ENCODE results near the gene GRIK4. TPM values are rescaled to one million over a fixed set of nuclear protein-coding genes. Genes with fewer than 3 reads are reported as not detected.

The GRIK4 gene
- polyA plus RNA-seq, 1 of the 3 experiments (the other 2 are of a cell fraction) = 0.03 TPM

DNA sequence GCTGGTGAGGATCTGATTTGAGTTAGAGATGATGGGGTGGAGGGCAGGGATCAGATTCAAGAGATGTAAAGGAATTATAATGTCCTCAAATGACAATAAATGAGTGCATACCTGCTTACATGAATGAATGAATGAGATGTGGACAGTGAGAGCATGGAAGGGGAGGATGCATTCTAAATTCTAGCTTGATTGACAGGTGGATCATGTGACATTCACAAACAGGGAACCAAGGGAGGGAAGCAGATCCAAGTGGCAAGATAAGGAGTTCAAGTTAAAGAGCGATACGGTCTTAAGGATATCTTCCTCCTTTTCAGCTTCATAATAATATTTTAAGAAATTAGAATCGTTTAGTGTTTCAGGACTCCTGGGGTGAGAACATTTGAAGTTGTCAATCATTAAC, 341.9 kb downstream of the GRIK4 start:
- no peak overlapping the region for H3K27ac ChIP-seq (ENCODE audit: low read depth in 2 of 2, low read length in 1 of 2)
- no peaks in the 10 kb centered on the region for H3K36me3 ChIP-seq (replicated peaks in 1 of 2; ENCODE audit: control insufficient read depth in 1 of 2, insufficient read depth in 2 of 2, low read length in 1 of 2)
- H3K4me3 ChIP-seq (ENCODE audit: low read depth in 2 of 2, low read length in 1 of 2) = no peak overlapping the region
- no peaks in the 10 kb centered on the region for H3K9me3 ChIP-seq
- WGBS (ENCODE audit: low lambda C conversion rate) = 60% methylated on average over 3 of the region's 3 CpGs
- no peak for DNase-seq
- H3K79me2 ChIP-seq (ENCODE audit: insufficient read depth) = no peaks in the 10 kb centered on the region
- no peak overlapping the region for H3K4me2 ChIP-seq
- no peak overlapping the region for H2AFZ ChIP-seq (ENCODE audit: low read depth)
- no peaks in the 10 kb centered on the region for H3K9me2 ChIP-seq
- no peak overlapping the region for H3K9ac ChIP-seq
- no peaks in the 10 kb centered on the region; a peak in 1 of 4 replicates for H3K4me1 ChIP-seq (ENCODE audit: control insufficient read depth in 1 of 2, insufficient read depth in 2 of 2, low read depth in 1 of 2, low read length in 1 of 2)
- TF ChIP-seq, protein P1, sequence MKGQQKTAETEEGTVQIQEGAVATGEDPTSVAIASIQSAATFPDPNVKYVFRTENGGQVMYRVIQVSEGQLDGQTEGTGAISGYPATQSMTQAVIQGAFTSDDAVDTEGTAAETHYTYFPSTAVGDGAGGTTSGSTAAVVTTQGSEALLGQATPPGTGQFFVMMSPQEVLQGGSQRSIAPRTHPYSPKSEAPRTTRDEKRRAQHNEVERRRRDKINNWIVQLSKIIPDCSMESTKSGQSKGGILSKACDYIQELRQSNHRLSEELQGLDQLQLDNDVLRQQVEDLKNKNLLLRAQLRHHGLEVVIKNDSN (IDR thresholded peaks at IDR 0.05; ENCODE audit: borderline replicate concordance, low read depth) = no peak
- TF ChIP-seq, protein P2, sequence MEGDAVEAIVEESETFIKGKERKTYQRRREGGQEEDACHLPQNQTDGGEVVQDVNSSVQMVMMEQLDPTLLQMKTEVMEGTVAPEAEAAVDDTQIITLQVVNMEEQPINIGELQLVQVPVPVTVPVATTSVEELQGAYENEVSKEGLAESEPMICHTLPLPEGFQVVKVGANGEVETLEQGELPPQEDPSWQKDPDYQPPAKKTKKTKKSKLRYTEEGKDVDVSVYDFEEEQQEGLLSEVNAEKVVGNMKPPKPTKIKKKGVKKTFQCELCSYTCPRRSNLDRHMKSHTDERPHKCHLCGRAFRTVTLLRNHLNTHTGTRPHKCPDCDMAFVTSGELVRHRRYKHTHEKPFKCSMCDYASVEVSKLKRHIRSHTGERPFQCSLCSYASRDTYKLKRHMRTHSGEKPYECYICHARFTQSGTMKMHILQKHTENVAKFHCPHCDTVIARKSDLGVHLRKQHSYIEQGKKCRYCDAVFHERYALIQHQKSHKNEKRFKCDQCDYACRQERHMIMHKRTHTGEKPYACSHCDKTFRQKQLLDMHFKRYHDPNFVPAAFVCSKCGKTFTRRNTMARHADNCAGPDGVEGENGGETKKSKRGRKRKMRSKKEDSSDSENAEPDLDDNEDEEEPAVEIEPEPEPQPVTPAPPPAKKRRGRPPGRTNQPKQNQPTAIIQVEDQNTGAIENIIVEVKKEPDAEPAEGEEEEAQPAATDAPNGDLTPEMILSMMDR (IDR thresholded peaks at IDR 0.05) = no peak
- TF ChIP-seq, protein P3, sequence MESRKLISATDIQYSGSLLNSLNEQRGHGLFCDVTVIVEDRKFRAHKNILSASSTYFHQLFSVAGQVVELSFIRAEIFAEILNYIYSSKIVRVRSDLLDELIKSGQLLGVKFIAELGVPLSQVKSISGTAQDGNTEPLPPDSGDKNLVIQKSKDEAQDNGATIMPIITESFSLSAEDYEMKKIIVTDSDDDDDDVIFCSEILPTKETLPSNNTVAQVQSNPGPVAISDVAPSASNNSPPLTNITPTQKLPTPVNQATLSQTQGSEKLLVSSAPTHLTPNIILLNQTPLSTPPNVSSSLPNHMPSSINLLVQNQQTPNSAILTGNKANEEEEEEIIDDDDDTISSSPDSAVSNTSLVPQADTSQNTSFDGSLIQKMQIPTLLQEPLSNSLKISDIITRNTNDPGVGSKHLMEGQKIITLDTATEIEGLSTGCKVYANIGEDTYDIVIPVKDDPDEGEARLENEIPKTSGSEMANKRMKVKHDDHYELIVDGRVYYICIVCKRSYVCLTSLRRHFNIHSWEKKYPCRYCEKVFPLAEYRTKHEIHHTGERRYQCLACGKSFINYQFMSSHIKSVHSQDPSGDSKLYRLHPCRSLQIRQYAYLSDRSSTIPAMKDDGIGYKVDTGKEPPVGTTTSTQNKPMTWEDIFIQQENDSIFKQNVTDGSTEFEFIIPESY (IDR thresholded peaks at IDR 0.05; ENCODE audit: borderline replicate concordance, low read depth) = no peak
- TF ChIP-seq TEAD4 (IDR thresholded peaks at IDR 0.05; ENCODE audit: borderline replicate concordance, insufficient read depth) = no peak
- no peak for TF ChIP-seq TCF12 (IDR thresholded peaks at IDR 0.05)
- TF ChIP-seq, protein P4, sequence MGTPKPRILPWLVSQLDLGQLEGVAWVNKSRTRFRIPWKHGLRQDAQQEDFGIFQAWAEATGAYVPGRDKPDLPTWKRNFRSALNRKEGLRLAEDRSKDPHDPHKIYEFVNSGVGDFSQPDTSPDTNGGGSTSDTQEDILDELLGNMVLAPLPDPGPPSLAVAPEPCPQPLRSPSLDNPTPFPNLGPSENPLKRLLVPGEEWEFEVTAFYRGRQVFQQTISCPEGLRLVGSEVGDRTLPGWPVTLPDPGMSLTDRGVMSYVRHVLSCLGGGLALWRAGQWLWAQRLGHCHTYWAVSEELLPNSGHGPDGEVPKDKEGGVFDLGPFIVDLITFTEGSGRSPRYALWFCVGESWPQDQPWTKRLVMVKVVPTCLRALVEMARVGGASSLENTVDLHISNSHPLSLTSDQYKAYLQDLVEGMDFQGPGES (IDR thresholded peaks at IDR 0.05; ENCODE audit: low read depth, low read length) = no peak
- no peak for TF ChIP-seq SMC3 (IDR thresholded peaks at IDR 0.05; ENCODE audit: low read depth, low read length)
- TF ChIP-seq GATA2 (CRISPR knock-in tag; IDR thresholded peaks at IDR 0.05) = no peak
- TF ChIP-seq RXRA (IDR thresholded peaks at IDR 0.05; ENCODE audit: borderline replicate concordance, low read depth) = no peak
- TF ChIP-seq RCOR1 (IDR thresholded peaks at IDR 0.05; ENCODE audit: low read length) = no peak
- no peak for TF ChIP-seq POLR2AphosphoS5 (IDR thresholded peaks at IDR 0.05; ENCODE audit: low read depth, low read length)
- TF ChIP-seq JUND (IDR thresholded peaks at IDR 0.05) = no peak
- TF ChIP-seq EP300 (IDR thresholded peaks at IDR 0.05; ENCODE audit: borderline replicate concordance in 1 of 2, low read depth in 1 of 2, low read length in 1 of 2) = no peak
- no peak for TF ChIP-seq RAD21 (IDR thresholded peaks at IDR 0.05; ENCODE audit: low read length)
- TF ChIP-seq FOXJ3 (CRISPR knock-in tag; IDR thresholded peaks at IDR 0.05) = no peak
- no peak for TF ChIP-seq NFIC (IDR thresholded peaks at IDR 0.05; ENCODE audit: borderline replicate concordance)
- TF ChIP-seq MXI1 (IDR thresholded peaks at IDR 0.05; ENCODE audit: low read depth, low read length) = no peak
- no peak for TF ChIP-seq EZH2phosphoT487 (IDR thresholded peaks at IDR 0.05; ENCODE audit: borderline replicate concordance, low read depth)
- TF ChIP-seq CHD2 (IDR thresholded peaks at IDR 0.05; ENCODE audit: low read length, partially characterized antibody) = no peak
- POLR2A ChIA-PET = no interaction called here
- H3F3A ChIP-seq (replicated peaks; ENCODE audit: insufficient read depth) = no peaks in the 10 kb centered on the region
- H4K20me1 ChIP-seq (ENCODE audit: insufficient read depth) = no peaks in the 10 kb centered on the region
- CTCF ChIA-PET = interaction anchor here (1.7 to 2.3 kb wide), 2 partner anchors 51 to 76 kb away, joined by 4 to 7 read pairs; no protein-coding TSS in a partner anchor
- H3K27me3 ChIP-seq (ENCODE audit: insufficient read depth) = no peaks in the 10 kb centered on the region

Measured in SK-N-SH (cell line).